Measurements from ENCODE around the gene USP24.
"Not testable (repeated sequence)": the region's sequence is repeated elsewhere in the genome, so short reads cannot be mapped to it uniquely, and the experiment has no call there.

Gene USP24

GRCh38 chr1:55049914-55050278 lies 165.3 kb downstream of the USP24 start:
- DNase-seq = no peak

- no peak for DNase-seq
Observed at GRCh38 chr1:55049271-55049913, 165.8 kb downstream of the USP24 start.

GRCh38 chr1:55048453-55049270 lies 166.5 kb downstream of the USP24 start:
- DNase-seq = no peak

GRCh38 chr1:55047611-55048010 lies 167.6 kb downstream of the USP24 start:
- DNase-seq = no peak

- no peak for DNase-seq
Observed at GRCh38 chr1:55046871-55047270, 168.3 kb downstream of the USP24 start.

- DNase-seq = no peak
Observed at GRCh38 chr1:55045430-55045829, 169.7 kb downstream of the USP24 start.

GRCh38 chr1:55044617-55045397 lies 170.4 kb downstream of the USP24 start:
- DNase-seq = no peak

GRCh38 chr1:55043726-55044125 lies 171.4 kb downstream of the USP24 start:
- no peak for DNase-seq

- no peak for DNase-seq
Observed at GRCh38 chr1:55043011-55043410, 172.2 kb downstream of the USP24 start.

- no peak for DNase-seq
Observed at GRCh38 chr1:55041613-55042012, 173.6 kb downstream of the USP24 start.

- no peak for DNase-seq
Observed at GRCh38 chr1:55040933-55041494, 174.2 kb downstream of the USP24 start.

- no peak for DNase-seq
Observed at GRCh38 chr1:55040083-55040932, 174.9 kb downstream of the USP24 start.

GRCh38 chr1:55039342-55040082 lies 175.7 kb downstream of the USP24 start, which contains the start of gene PCSK9:
Gene PCSK9, plus strand, starts transcription at chr1:55039548. Its CDS starts 290 bp downstream, at chr1:55039838.
- DNase-seq = peak; percentile 51

GRCh38 chr1:55038974-55039341 lies 176.2 kb downstream of the USP24 start:
- no peak for DNase-seq

GRCh38 chr1:55038552-55038838 lies 176.7 kb downstream of the USP24 start:
- DNase-seq = no peak

GRCh38 chr1:55037733-55038551 lies 177.2 kb downstream of the USP24 start:
- no peak for DNase-seq

- DNase-seq = no peak
Observed at GRCh38 chr1:55035904-55036303, 179.3 kb downstream of the USP24 start.

GRCh38 chr1:55034476-55035133 lies 180.6 kb downstream of the USP24 start:
- no peak for DNase-seq

- DNase-seq = no peak
Observed at GRCh38 chr1:55033265-55033614, 181.9 kb downstream of the USP24 start.

GRCh38 chr1:55031098-55031497 lies 184.1 kb downstream of the USP24 start:
- DNase-seq = not testable (repeated sequence)

Data from NCI-H1105 (cell line).